Brain microvascular endothelial cell (primary cell): ENCODE measurements around the gene HES6.

Experiments
- DNase-seq: peaks from one replicate; pipeline ENCODE4 v3.0.0-alpha.2; 2020
- H3K27ac ChIP-seq: fragments of 250-450 bp; sonication (Bioruptor Pico); 2 replicates; pipeline ENCODE4 v1.5.1; 2020; ENCODE audit warnings: mild to moderate bottlenecking, moderate library complexity
- H3K27me3 ChIP-seq: fragments of 250-450 bp; sonication (Bioruptor Pico); replicated peaks from 2 replicates; pipeline ENCODE4 v1.5.1; 2020; ENCODE audit warnings: mild to moderate bottlenecking
- H3K36me3 ChIP-seq: fragments of 250-450 bp; sonication (Bioruptor Pico); replicated peaks from 2 replicates; pipeline ENCODE4 v1.5.1; 2020; ENCODE audit warnings: mild to moderate bottlenecking
- H3K4me3 ChIP-seq: 2 replicates; pipeline ENCODE4 v1.5.1; 2011; ENCODE audit warnings: low read depth, mild to moderate bottlenecking, control low read depth, low read length, moderate library complexity
- in situ Hi-C: cut with HindIII; loops from 2 replicates; pipeline ENCODE4 v1.10.0; 2017; ENCODE audit warnings: low sequenced_read_pairs, low pct_ligation_motif_present
- TF ChIP-seq, protein P1 (sequence below): IDR thresholded peaks from 2 replicates; pipeline ENCODE4 v1.5.1; 2011; ENCODE audit warnings: low read depth, mild to moderate bottlenecking, moderate library complexity, low read length, control low read depth, inconsistent platforms; ENCODE audit errors: missing control alignments

HES6 gene

DNA sequence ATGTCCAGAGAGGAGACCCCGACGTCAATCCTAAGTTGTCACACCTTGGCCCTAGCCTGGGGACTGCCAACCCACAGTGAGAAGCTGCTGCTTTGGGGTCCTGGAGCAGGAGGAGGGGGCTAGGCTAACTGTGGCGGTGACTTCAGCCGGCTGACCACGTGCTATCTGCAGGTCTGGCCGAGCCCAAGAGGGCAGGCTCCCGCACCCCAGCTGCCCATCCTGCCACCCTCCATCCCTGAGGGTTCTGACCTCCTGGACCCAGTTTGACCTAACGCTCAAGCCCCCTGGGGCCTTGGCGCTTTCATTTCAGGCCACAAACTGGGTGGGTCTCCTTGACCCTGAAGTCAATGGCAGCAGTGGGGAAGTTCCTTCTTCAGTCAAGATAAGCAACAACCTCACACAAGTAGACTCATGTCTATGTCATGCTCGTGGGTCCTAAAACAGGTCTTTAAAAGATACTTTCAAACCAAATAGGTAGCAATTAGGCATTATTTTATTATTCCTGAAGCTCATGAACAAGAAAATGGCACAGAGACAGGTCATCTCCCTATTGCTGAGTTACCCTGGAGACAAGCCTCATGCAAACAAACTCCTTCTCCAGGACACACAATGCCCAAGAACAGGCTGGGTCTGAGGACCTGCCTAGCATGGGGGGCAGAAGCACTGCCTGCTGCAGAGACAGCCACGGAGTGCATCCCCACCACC is 2.3 kb downstream of the HES6 start:
- no peaks in the 10 kb centered on the region for H3K36me3 ChIP-seq
- peaks cover 4% of the 10 kb centered on the region for H3K27me3 ChIP-seq
- in situ Hi-C loops = no loop called here
- TF ChIP-seq, protein P1, sequence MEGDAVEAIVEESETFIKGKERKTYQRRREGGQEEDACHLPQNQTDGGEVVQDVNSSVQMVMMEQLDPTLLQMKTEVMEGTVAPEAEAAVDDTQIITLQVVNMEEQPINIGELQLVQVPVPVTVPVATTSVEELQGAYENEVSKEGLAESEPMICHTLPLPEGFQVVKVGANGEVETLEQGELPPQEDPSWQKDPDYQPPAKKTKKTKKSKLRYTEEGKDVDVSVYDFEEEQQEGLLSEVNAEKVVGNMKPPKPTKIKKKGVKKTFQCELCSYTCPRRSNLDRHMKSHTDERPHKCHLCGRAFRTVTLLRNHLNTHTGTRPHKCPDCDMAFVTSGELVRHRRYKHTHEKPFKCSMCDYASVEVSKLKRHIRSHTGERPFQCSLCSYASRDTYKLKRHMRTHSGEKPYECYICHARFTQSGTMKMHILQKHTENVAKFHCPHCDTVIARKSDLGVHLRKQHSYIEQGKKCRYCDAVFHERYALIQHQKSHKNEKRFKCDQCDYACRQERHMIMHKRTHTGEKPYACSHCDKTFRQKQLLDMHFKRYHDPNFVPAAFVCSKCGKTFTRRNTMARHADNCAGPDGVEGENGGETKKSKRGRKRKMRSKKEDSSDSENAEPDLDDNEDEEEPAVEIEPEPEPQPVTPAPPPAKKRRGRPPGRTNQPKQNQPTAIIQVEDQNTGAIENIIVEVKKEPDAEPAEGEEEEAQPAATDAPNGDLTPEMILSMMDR = no peak
- no peak overlapping the region for H3K4me3 ChIP-seq
- DNase-seq = no peak
- no peak overlapping the region for H3K27ac ChIP-seq

GRCh38 chr2:238236571-238236970 is 3.3 kb downstream of the HES6 start:
- in situ Hi-C loops = no loop called here
- TF ChIP-seq, protein P1 = no peak
- Histone ChIP-seq H3K36me3 (no peaks in the 10 kb centered on the region), H3K27me3 (peaks cover 4% of the 10 kb centered on the region), H3K4me3 (no peak overlapping the region), H3K27ac (no peak overlapping the region)
- DNase-seq = no peak

GRCh38 chr2:238235856-238236255 is 4.0 kb downstream of the HES6 start:
- DNase-seq = no peak
- in situ Hi-C loops = no loop called here
- H3K4me3 ChIP-seq = no peak overlapping the region
- no peak overlapping the region for H3K27ac ChIP-seq
- H3K36me3 ChIP-seq = no peaks in the 10 kb centered on the region
- H3K27me3 ChIP-seq = peaks cover 9% of the 10 kb centered on the region
- TF ChIP-seq, protein P1 = no peak

GRCh38 chr2:238235331-238235732 is 4.5 kb downstream of the HES6 start:
- Histone ChIP-seq H3K36me3 (no peaks in the 10 kb centered on the region), H3K4me3 (no peak overlapping the region), H3K27ac (no peak overlapping the region), H3K27me3 (peaks cover 9% of the 10 kb centered on the region)
- in situ Hi-C loops = no loop called here
- no peak for DNase-seq
- TF ChIP-seq, protein P1 = no peak

DNA sequence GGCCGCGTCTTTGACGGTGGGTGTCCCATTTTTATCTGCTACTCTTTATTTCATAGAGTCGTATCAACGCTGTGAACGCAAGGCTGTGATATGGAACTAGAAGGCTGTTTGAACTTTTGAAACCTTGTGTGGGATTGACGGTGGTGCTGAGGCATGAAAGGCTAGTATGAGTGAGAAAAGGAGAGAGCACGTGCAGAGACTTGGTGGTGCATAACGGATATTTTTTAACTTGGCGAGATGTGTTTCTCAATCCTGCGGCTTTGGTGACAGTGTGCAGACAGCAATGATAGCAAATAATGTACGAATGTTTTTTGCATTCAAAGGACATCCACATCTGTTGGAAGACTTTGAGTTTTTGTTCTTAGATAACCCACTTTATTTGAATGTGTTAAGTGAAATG is 6.2 kb downstream of the HES6 start:
- TF ChIP-seq, protein P1 = no peak
- Histone ChIP-seq H3K27me3 (peaks cover 5% of the 10 kb centered on the region), H3K4me3 (no peak overlapping the region), H3K36me3 (no peaks in the 10 kb centered on the region), H3K27ac (no peak overlapping the region)
- in situ Hi-C loops = no loop called here
- DNase-seq = no peak

- in situ Hi-C loops = no loop called here
- Histone ChIP-seq H3K27me3 (peaks cover 5% of the 10 kb centered on the region), H3K27ac (no peak overlapping the region), H3K36me3 (no peaks in the 10 kb centered on the region), H3K4me3 (no peak overlapping the region)
- no peak for DNase-seq
- TF ChIP-seq, protein P1 = no peak
Observed at GRCh38 chr2:238231809-238232208, 8.0 kb downstream of the HES6 start.
